GM19023 (cell line): ENCODE results near the gene FLNC.

Experiments used
- ATAC-seq: cut with Tn5 transposase; IDR thresholded peaks from one replicate; pipeline ENCODE4 v1.9.1; 2021; ENCODE audit warnings: mild to moderate bottlenecking, moderate library complexity; ENCODE audit not compliant: unreplicated experiment

FLNC gene

DNA sequence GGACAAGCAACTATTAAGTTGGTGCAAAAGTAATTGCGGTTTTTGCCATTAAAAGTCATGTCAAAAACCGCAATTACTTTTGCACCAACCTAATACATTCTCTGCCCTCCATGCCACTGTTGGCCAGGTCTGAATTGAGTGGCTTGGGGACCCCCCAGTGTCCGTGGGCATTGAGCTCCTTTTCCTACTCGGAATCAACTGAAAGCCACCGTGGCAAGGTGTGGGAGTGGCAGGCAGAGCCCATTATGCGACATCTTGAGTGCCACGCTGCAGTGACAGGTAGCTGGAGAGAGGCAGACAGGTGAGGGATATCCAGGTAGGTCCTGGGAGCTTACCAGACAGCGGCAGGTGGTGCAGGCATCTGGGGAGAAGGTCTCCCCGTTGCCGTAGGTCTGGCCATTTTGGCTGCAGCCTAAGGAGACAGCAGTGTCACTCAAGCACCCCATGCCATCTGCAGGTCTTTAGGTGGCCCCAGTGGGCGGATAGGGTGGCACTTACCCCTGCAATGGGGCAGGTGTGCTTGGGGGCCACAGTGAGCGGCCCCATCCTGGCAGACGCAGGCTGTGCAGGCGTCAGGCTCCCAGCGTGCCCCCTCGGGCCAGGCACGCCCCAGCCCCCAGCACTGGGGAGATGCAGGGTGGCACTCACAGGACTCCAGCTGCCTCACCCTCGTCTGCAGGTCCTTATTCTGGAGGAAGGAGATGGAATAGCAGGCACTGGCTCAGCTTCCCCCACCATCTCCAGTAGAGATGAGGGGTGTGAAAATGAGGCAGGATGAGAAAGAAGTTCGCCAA lies 76.8 kb downstream of the FLNC start:
- no peak for ATAC-seq
